ENCODE data around the gene LAMB3.

DNA sequence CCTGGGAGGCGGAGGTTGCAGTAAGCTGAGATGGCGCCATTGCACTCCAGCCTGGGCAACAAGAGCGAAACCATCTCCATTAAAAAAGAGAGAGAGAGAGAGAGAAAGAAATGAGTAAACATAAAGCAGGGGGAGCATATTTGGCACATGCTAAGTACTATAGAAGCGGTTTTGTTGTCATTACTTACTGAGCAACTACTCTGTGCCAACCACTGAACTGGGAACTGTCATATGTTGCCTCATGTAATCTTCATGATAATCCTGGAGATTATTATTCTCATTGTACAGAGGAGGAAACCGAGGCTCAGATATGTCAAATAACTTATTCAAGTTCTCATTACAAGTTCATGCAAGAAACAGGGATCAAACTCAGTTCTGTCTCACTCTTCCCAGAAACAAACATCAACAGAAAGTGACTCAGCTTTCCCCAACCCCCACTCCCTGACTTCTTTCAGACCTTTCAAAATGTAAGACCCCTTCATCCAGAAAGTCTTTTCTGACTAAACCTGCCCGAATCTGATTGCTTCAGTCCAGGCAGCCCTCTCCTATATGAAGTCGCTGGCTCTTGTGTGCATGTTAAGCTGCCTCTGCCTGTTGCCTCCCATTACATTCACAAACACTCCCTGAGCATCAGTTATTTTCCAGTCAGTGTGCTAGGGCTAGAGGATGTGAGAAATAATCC, 23.5 kb downstream of the LAMB3 start:
- TF ChIP-seq POLR2AphosphoS5 (IDR thresholded peaks at IDR 0.05; ENCODE audit: low read depth, low read length): no peak
- TF ChIP-seq POLR2A (IDR thresholded peaks at IDR 0.05; ENCODE audit: low read depth, low read length): no peak
- TF ChIP-seq TAF1 (IDR thresholded peaks at IDR 0.05; ENCODE audit: low read depth, low read length): no peak
